ENCODE measurements around the gene GRIN2C. TPM values are rescaled to one million over a fixed set of nuclear protein-coding genes. Genes with fewer than 3 reads are reported as not detected.

Gene GRIN2C
- total and polyA plus RNA-seq, 2 donors from 2014 or later, result 0.15 to 0.31 TPM

DNA sequence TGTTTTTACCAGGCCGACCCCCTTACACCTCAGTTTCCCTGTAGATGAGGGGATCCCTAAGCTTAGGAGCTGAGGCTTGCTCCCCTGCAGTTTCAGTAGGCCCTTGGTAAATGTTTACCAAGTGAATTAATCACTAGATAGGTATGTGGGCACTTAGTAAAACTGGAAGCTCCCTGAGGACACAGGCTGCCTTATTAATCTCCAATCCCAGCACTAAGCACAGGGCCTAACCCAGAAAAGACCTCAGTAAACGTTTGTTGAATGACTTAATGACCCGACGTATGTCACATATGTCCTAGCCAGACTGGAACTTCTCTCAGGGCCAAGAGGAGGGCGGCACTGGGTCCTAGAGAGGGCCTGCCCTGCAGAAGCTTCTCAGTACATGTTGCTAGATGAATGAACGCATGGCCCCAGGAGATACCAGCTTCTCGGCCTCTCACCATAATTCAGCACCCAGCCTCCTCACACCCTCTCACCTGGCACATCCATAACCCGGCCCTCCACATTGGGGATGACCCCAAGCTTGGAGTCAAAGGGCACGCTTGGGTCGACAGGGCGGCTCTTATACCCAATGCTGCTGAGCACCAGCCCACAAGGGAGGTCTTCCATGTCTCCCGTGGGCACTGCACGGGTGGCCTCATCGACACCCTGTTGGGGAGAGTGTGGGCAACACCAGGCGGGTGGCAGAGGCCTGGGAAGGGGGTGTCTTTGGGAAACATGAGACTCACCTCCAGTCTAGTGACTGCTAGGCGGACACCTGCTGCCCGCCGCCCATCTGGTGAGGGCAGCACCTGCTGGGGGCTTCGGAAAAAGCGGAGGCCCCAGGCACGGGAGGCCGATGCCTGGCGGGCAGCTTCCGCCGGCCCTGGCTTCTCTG is 4.0 kb upstream of the GRIN2C start:
- H3K36me3 ChIP-seq (ENCODE audit: control insufficient read depth in 2 of 3, insufficient read depth in 3 of 3, low read length in 3 of 3), result no peaks in the 10 kb centered on the region
- H3K27me3 ChIP-seq (ENCODE audit: control insufficient read depth, insufficient read depth, low read length), result peaks cover 10% of the 10 kb centered on the region
- no peak overlapping the region for H3K27ac ChIP-seq (ENCODE audit: low read depth in 2 of 2, low read length in 2 of 2)
- no peak overlapping the region for H3K4me3 ChIP-seq (ENCODE audit: low read length in 3 of 3)
- H3K9me3 ChIP-seq (ENCODE audit: control insufficient read depth in 2 of 3, insufficient read depth in 1 of 3, low read length in 3 of 3), result no peaks in the 10 kb centered on the region
- intact Hi-C loops (cut with DNase I), result loop anchor here (5.0 to 10.0 kb wide), 2 partner anchors 71 to 119 kb away; partner anchors contain the start of gene NHERF1
- H3K4me1 ChIP-seq (ENCODE audit: control insufficient read depth in 2 of 3, insufficient read depth in 2 of 3, low read depth in 1 of 3, low read length in 3 of 3), result peaks cover 0 to 5% (median 2%) of the 10 kb centered on the region in 3 donors
- DNase-seq (no peak), FAIRE-seq (no peak)
- no peak overlapping the region for H3K9ac ChIP-seq (ENCODE audit: low read length in 3 of 3)
- TF ChIP-seq, protein P1, sequence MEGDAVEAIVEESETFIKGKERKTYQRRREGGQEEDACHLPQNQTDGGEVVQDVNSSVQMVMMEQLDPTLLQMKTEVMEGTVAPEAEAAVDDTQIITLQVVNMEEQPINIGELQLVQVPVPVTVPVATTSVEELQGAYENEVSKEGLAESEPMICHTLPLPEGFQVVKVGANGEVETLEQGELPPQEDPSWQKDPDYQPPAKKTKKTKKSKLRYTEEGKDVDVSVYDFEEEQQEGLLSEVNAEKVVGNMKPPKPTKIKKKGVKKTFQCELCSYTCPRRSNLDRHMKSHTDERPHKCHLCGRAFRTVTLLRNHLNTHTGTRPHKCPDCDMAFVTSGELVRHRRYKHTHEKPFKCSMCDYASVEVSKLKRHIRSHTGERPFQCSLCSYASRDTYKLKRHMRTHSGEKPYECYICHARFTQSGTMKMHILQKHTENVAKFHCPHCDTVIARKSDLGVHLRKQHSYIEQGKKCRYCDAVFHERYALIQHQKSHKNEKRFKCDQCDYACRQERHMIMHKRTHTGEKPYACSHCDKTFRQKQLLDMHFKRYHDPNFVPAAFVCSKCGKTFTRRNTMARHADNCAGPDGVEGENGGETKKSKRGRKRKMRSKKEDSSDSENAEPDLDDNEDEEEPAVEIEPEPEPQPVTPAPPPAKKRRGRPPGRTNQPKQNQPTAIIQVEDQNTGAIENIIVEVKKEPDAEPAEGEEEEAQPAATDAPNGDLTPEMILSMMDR (IDR thresholded peaks at IDR 0.05; ENCODE audit: borderline replicate concordance, extremely low read depth, insufficient read depth), result no peak

DNA sequence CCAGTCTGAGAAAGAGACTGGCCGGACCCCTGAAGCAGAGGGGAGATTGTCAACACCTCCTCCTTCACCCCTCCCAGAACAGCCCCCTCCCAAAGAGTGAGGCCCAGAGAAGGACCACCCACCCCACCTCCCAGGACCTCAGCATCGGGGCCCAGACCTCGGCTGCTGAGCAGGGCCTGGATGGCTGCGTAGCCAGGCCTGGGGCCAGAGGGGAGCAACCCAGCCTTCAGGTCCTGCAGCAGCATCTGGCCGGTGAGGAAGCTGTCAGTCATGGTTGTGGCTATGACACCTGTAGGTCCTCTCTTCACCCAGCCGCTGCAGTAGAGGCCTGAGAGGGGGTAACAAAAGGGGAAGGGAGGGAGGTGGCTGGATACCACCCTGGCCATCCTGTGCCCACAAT is 3.2 kb upstream of the GRIN2C start:
- H3K27ac ChIP-seq (ENCODE audit: low read depth in 2 of 2, low read length in 2 of 2), result no peak overlapping the region
- intact Hi-C loops (cut with DNase I), result loop anchor here (5.0 to 10.0 kb wide), 2 partner anchors 71 to 118 kb away; partner anchors contain the start of gene NHERF1
- H3K27me3 ChIP-seq (ENCODE audit: control insufficient read depth, insufficient read depth, low read length), result peaks cover 13% of the 10 kb centered on the region
- H3K9ac ChIP-seq (ENCODE audit: low read length in 3 of 3), result no peak overlapping the region
- TF ChIP-seq, protein P1 (IDR thresholded peaks at IDR 0.05; ENCODE audit: borderline replicate concordance, extremely low read depth, insufficient read depth), result no peak
- H3K4me3 ChIP-seq (ENCODE audit: low read length in 3 of 3), result no peak overlapping the region
- no peaks in the 10 kb centered on the region for H3K36me3 ChIP-seq (ENCODE audit: control insufficient read depth in 2 of 3, insufficient read depth in 3 of 3, low read length in 3 of 3)
- DNase-seq (no peak), FAIRE-seq (no peak)
- peaks cover 0 to 5% (median 2%) of the 10 kb centered on the region in 3 donors for H3K4me1 ChIP-seq (ENCODE audit: control insufficient read depth in 2 of 3, insufficient read depth in 2 of 3, low read depth in 1 of 3, low read length in 3 of 3)
- H3K9me3 ChIP-seq (ENCODE audit: control insufficient read depth in 2 of 3, insufficient read depth in 1 of 3, low read length in 3 of 3), result no peaks in the 10 kb centered on the region

DNA sequence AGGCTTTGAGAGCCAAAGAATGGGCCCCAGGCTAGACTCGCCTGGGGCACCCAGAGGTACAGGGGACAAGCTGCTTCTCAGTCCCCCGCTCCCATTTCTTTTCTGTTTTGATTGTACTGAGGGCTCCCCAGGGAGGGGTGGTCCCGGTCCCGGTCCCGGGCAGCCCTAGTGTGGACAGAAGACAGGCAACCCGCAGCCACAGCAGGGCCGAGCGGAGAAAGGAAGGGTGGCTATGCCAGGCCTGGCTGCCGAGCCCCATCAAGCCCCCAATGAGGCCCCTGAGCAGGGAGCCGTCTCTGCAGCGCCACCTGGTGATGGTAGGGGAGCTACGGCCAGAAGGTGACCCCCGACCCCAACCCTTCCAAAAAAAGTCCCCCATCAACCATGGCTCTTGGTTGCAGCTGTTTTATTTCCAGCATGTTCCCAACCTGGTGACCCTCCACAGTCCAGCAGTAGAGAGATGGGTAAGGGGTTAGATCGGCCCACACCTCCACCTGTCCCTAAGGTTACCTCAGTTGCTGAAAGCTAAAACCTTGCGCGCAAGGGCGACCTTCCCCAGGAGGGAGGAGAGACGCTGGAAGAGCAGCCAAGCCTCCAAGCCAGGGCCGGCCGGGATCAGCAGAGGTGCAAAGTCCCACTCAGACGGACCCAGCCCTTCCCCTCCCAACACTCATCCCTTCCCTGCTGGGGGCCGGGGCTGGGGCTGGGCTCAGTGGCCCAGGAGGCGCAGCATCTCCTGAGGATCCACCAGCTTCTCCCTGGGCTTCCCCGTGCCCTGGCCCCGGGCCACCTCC is 2.6 kb upstream of the GRIN2C start:
- Histone ChIP-seq H3K9ac (ENCODE audit: low read length in 3 of 3) (no peak overlapping the region), H3K27me3 (ENCODE audit: control insufficient read depth, insufficient read depth, low read length) (peaks cover 19% of the 10 kb centered on the region), H3K9me3 (ENCODE audit: control insufficient read depth in 2 of 3, insufficient read depth in 1 of 3, low read length in 3 of 3) (no peaks in the 10 kb centered on the region), H3K4me1 (ENCODE audit: control insufficient read depth in 2 of 3, insufficient read depth in 2 of 3, low read depth in 1 of 3, low read length in 3 of 3) (peaks cover 0 to 5% (median 2%) of the 10 kb centered on the region in 3 donors), H3K27ac (ENCODE audit: low read depth in 2 of 2, low read length in 2 of 2) (no peak overlapping the region), H3K36me3 (ENCODE audit: control insufficient read depth in 2 of 3, insufficient read depth in 3 of 3, low read length in 3 of 3) (no peaks in the 10 kb centered on the region), H3K4me3 (ENCODE audit: low read length in 3 of 3) (no peak overlapping the region)
- intact Hi-C loops (cut with DNase I), result loop anchor here (5.0 to 10.0 kb wide), 2 partner anchors 70 to 118 kb away; partner anchors contain the start of gene NHERF1
- TF ChIP-seq, protein P1 (IDR thresholded peaks at IDR 0.05; ENCODE audit: borderline replicate concordance, extremely low read depth, insufficient read depth), result peak; percentile 56
- FAIRE-seq (no peak), DNase-seq (peak in 4 of 5 donors; percentile 81 to 90 (median 84))
